Breast epithelium (tissue), 3 donors: ENCODE measurements around the gene CACNB3.

ENCODE experiments used
- POLR2A ChIP-seq: fragments of 450-650 bp; IDR thresholded peaks from one replicate; pipeline ENCODE4 v1.6.1; 2016; ENCODE audit warnings: antibody characterized with exemption, mild to moderate bottlenecking, moderate library complexity
- POLR2AphosphoS5 ChIP-seq, 3 donors: sonication (generic); formaldehyde crosslinking; IDR thresholded peaks; one replicate each; pipeline ENCODE4 v1.6.1; 2017; ENCODE audit warnings: antibody characterized with exemption in 3 of 3
- TF ChIP-seq, protein P1 (sequence below), 3 donors: fragments of 450-650 bp; IDR thresholded peaks; one replicate each; pipeline ENCODE4 v1.5.1; 2016 to 2017; ENCODE audit warnings: antibody characterized with exemption in 3 of 3, mild to moderate bottlenecking in 3 of 3, moderate library complexity in 3 of 3

- TF ChIP-seq, protein P1, sequence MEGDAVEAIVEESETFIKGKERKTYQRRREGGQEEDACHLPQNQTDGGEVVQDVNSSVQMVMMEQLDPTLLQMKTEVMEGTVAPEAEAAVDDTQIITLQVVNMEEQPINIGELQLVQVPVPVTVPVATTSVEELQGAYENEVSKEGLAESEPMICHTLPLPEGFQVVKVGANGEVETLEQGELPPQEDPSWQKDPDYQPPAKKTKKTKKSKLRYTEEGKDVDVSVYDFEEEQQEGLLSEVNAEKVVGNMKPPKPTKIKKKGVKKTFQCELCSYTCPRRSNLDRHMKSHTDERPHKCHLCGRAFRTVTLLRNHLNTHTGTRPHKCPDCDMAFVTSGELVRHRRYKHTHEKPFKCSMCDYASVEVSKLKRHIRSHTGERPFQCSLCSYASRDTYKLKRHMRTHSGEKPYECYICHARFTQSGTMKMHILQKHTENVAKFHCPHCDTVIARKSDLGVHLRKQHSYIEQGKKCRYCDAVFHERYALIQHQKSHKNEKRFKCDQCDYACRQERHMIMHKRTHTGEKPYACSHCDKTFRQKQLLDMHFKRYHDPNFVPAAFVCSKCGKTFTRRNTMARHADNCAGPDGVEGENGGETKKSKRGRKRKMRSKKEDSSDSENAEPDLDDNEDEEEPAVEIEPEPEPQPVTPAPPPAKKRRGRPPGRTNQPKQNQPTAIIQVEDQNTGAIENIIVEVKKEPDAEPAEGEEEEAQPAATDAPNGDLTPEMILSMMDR (IDR thresholded peaks at IDR 0.05) = no peak
- TF ChIP-seq POLR2A (no peak), POLR2AphosphoS5 (IDR thresholded peaks at IDR 0.05) (no peak)
Observed at GRCh38 chr12:48862760-48863159, 44.5 kb downstream of the CACNB3 start.
